HCT116 (cell line): Measurements from ENCODE around the gene TTLL9. TPM values are rescaled to one million over a fixed set of nuclear protein-coding genes. Genes with fewer than 3 reads are reported as not detected.

Source experiments
- ATAC-seq: fragments of 200-7000 bp; cut with Tn5 transposase; 2 replicates; pipeline ENCODE4 v1.9.1; 2020; ENCODE audit warnings: mild to moderate bottlenecking, moderate library complexity
- BruUV-seq: library from RNA; stranded (reverse); fragments of 400-500 nt; replicated peaks from 2 replicates; lab custom pipeline; 2021; lab: Mats Ljungman, UMichigan
- CTCF ChIA-PET: fragments of 300-600 bp; sonication (Branson Sonifier 250); formaldehyde crosslinking; loops from one replicate; lab custom pipeline; 2021; ENCODE audit warnings: antibody characterized with exemption; lab: Charles Lee
- POLR2A ChIA-PET: fragments of 300-600, 350-600 bp; sonication (Branson Sonifier 250); formaldehyde crosslinking; loops from one replicate; lab custom pipeline; 2021; ENCODE audit warnings: antibody characterized with exemption; lab: Charles Lee
- RAD21 ChIA-PET, 2 experiments: fragments of 300-600 bp; sonication (Branson Sonifier 250); formaldehyde crosslinking; loops; one replicate each; lab custom pipeline; 2023; ENCODE audit warnings: low total read pairs in 2 of 2; ENCODE audit not compliant: uncharacterized antibody in 2 of 2, unreplicated experiment in 2 of 2, low non-redundant PET in 1 of 2; lab: Charles Lee
- DNase-seq: peaks from one replicate; pipeline ENCODE4 v3.0.0-alpha.2; 2010; ENCODE audit warnings: low read depth, low spot score
- H2AFZ ChIP-seq: fragments of 200-600 bp; shearing (Covaris generic), sonication (generic); 2 replicates; pipeline ENCODE4 v1.6.1; 2017; ENCODE audit warnings: low read depth, mixed run types, mixed read lengths, antibody characterized with exemption, low read length; ENCODE audit not compliant: poor library complexity, severe bottlenecking
- H3K27ac ChIP-seq: 2 replicates; pipeline ENCODE4 v1.5.1; 2012; ENCODE audit warnings: low read depth, low read length
- H3K27me3 ChIP-seq: fragments of 200-600 bp; sonication (generic); 2 replicates; pipeline ENCODE4 v1.6.1; 2016; ENCODE audit warnings: mixed run types, low read length, mixed read lengths; ENCODE audit not compliant: insufficient read depth
- H3K36me3 ChIP-seq, 2 experiments: fragments of 200-500 bp in 1 of 2; fragments of 200-600 bp in 1 of 2; sonication (Bioruptor generic) in 1 of 2; sonication (generic) in 1 of 2; 2 replicates each; pipeline versions ENCODE4 v1.5.1 to v1.6.1; 2014 to 2016; ENCODE audit warnings: low read length in 2 of 2, inconsistent platforms in 1 of 2, mixed read lengths in 1 of 2, mixed run types in 1 of 2; ENCODE audit not compliant: insufficient read depth in 2 of 2, control insufficient read depth in 1 of 2
- H3K4me1 ChIP-seq, 2 experiments: fragments of 200-600 bp in 1 of 2; sonication (generic) in 1 of 2; 2 replicates each; pipeline versions ENCODE4 v1.5.1 to v1.6.1; 2012 to 2017; ENCODE audit warnings: low read length in 2 of 2, inconsistent platforms in 1 of 2, mild to moderate bottlenecking in 1 of 2, mixed read lengths in 1 of 2, mixed run types in 1 of 2, moderate library complexity in 1 of 2; ENCODE audit not compliant: insufficient read depth in 2 of 2, control insufficient read depth in 1 of 2
- H3K4me2 ChIP-seq: fragments of 200-600 bp; sonication (generic); 2 replicates; pipeline ENCODE4 v1.6.1; 2017; ENCODE audit warnings: mixed run types, low read length, mixed read lengths
- H3K4me3 ChIP-seq, 2 experiments: fragments of 200-600 bp in 1 of 2; sonication (generic) in 1 of 2; replicated peaks in 1 of 2; 2 replicates each; pipeline ENCODE4 v1.5.1; 2011 to 2016; ENCODE audit warnings: low read length in 2 of 2, control low read depth in 1 of 2, low read depth in 1 of 2, mild to moderate bottlenecking in 1 of 2, mixed read lengths in 1 of 2, mixed run types in 1 of 2
- H3K79me2 ChIP-seq: fragments of 200-600 bp; sonication (generic); 2 replicates; pipeline ENCODE4 v1.6.1; 2017; ENCODE audit warnings: mild to moderate bottlenecking, mixed run types, low read length, moderate library complexity, mixed read lengths; ENCODE audit not compliant: insufficient read depth
- H3K9ac ChIP-seq: fragments of 200-600 bp; sonication (generic); 2 replicates; pipeline ENCODE4 v1.6.1; 2016; ENCODE audit warnings: low read length, mixed read lengths
- H3K9me2 ChIP-seq: fragments of 200-600 bp; sonication (generic), shearing (Covaris generic); 2 replicates; pipeline ENCODE4 v1.6.1; 2017; ENCODE audit warnings: mixed run types, mild to moderate bottlenecking, moderate library complexity; ENCODE audit not compliant: insufficient read depth
- H3K9me3 ChIP-seq, 2 experiments: fragments of 200-500 bp in 1 of 2; fragments of 200-600 bp in 1 of 2; sonication (Bioruptor generic) in 1 of 2; sonication (generic) in 1 of 2; 2 replicates each; pipeline ENCODE4 v1.6.1; 2014 to 2017; ENCODE audit warnings: low read length in 2 of 2, mixed read lengths in 2 of 2, inconsistent platforms in 1 of 2, low read depth in 1 of 2, mild to moderate bottlenecking in 1 of 2, mixed run types in 1 of 2, moderate library complexity in 1 of 2; ENCODE audit not compliant: control insufficient read depth in 1 of 2, insufficient read depth in 1 of 2
- H4K20me1 ChIP-seq: fragments of 200-600 bp; sonication (generic), shearing (Covaris generic); 2 replicates; pipeline ENCODE4 v1.6.1; 2017; ENCODE audit warnings: mixed run types, mild to moderate bottlenecking, moderate library complexity; ENCODE audit not compliant: insufficient read depth
- CBX3 ChIP-seq: IDR thresholded peaks from 2 replicates; pipeline ENCODE4 v1.6.1; 2012; ENCODE audit warnings: low read depth
- CEBPB ChIP-seq: IDR thresholded peaks from 2 replicates; pipeline ENCODE4 v1.6.1; 2012; ENCODE audit warnings: low read depth
- EZH2 ChIP-seq: fragments of 200-600 bp; sonication (generic); IDR thresholded peaks from 2 replicates; pipeline ENCODE4 v1.6.1; 2017; ENCODE audit warnings: antibody characterized with exemption, mixed run types
- JUND ChIP-seq: IDR thresholded peaks from 2 replicates; pipeline ENCODE4 v1.6.1; 2012
- POLR2AphosphoS5 ChIP-seq: IDR thresholded peaks from 2 replicates; pipeline ENCODE4 v1.6.1; 2011; ENCODE audit warnings: mild to moderate bottlenecking, low read depth, low read length, moderate library complexity
- RAD21 ChIP-seq: IDR thresholded peaks from 2 replicates; pipeline ENCODE4 v1.6.1; 2012; ENCODE audit warnings: low read depth, mild to moderate bottlenecking
- SIN3A ChIP-seq: IDR thresholded peaks from 2 replicates; pipeline ENCODE4 v1.6.1; 2012; ENCODE audit warnings: low read depth
- intact Hi-C: fragments of 100-400 bp; cut with micrococcal nuclease; formaldehyde crosslinking; loops from 2 replicates; pipeline ENCODE4 v1.10.0; 2022
- total RNA-seq: library from RNA; stranded (reverse); gene quantifications from one replicate; pipeline ENCODE4 v1.2.1, GENCODE V29; 2021; ENCODE audit not compliant: unreplicated experiment

Gene TTLL9
- total RNA-seq, 1 experiment from 2014 or later, result not detected

GRCh38 chr20:31967830-31968249 is 97.4 kb downstream of the TTLL9 start, which contains the start of gene XKR7:
Gene XKR7, plus strand, starts transcription at chr20:31968151. Its CDS starts 25 bp downstream, at chr20:31968176.
- POLR2A ChIA-PET, result no interaction called here
- no peak within 1 kb of the TSS for H3K9ac ChIP-seq
- DNase-seq (no peak), ATAC-seq (no peak)
- CTCF ChIA-PET, result no interaction called here
- no peak within 1 kb of the TSS for H3K27ac ChIP-seq
- BruUV-seq, result no TSS peak
- H3K4me2 ChIP-seq, result no peak within 1 kb of the TSS
- H4K20me1 ChIP-seq, result no peaks in the 10 kb centered on the region
- no peak within 1 kb of the TSS for H3K4me3 ChIP-seq
- H3K9me3 ChIP-seq, result no peaks in the 10 kb centered on the region
- no peaks in the 10 kb centered on the region for H3K79me2 ChIP-seq
- no peaks in the 10 kb centered on the region for H3K36me3 ChIP-seq
- H2AFZ ChIP-seq, result no peak within 1 kb of the TSS
- H3K27me3 ChIP-seq, result peaks cover 83% of the 10 kb centered on the region
- RAD21 ChIA-PET, result no interaction called here
- intact Hi-C loops, result no loop called here
- no peaks in the 10 kb centered on the region for H3K4me1 ChIP-seq
- H3K9me2 ChIP-seq, result no peaks in the 10 kb centered on the region
- TF ChIP-seq RAD21 (no peak), JUND (no peak), CEBPB (no peak)
- TF ChIP-seq, all 23 proteins: peak for 0

GRCh38 chr20:31968291-31969126 is 98.1 kb downstream of the TTLL9 start:
- Histone ChIP-seq H3K9me2 (no peaks in the 10 kb centered on the region), H4K20me1 (no peaks in the 10 kb centered on the region), H2AFZ (no peak overlapping the region), H3K4me3 (no peak overlapping the region), H3K36me3 (no peaks in the 10 kb centered on the region), H3K9ac (no peak overlapping the region), H3K4me2 (no peak overlapping the region), H3K27ac (no peak overlapping the region), H3K4me1 (no peaks in the 10 kb centered on the region), H3K9me3 (no peaks in the 10 kb centered on the region), H3K27me3 (peaks cover 77% of the 10 kb centered on the region), H3K79me2 (no peaks in the 10 kb centered on the region)
- intact Hi-C loops, result no loop called here
- ATAC-seq (peak; percentile 87), DNase-seq (no peak)
- ChIA-PET CTCF (no interaction called here), POLR2A (no interaction called here), RAD21 (no interaction called here)
- TF ChIP-seq CBX3 (peak; percentile 69; the same call in 1 of the 2 replicates), EZH2 (no peak), POLR2AphosphoS5 (peak; percentile 45; the same call in 1 of the 2 replicates), SIN3A (peak; percentile 75; the same call in 1 of the 2 replicates)
- no TSS peak for BruUV-seq
